Right lobe of liver (tissue), 6 donors: ENCODE data around the gene SMIM41. TPM values are rescaled to one million over a fixed set of nuclear protein-coding genes. Genes with fewer than 3 reads are reported as not detected.

Experiments used
- ATAC-seq, 4 donors: fragments of 200-7000 bp; cut with Tn5 transposase; one replicate each; pipeline ENCODE4 v1.9.1; 2020; ENCODE audit warnings: mild to moderate bottlenecking in 4 of 4, moderate library complexity in 4 of 4
- DNase-seq, 3 donors: peaks; one replicate each; pipeline ENCODE4 v3.0.0-alpha.2; 2020
- H3K27ac ChIP-seq, 3 donors: fragments of 200-600 bp; one replicate each; pipeline ENCODE4 v1.8.0; 2022
- H3K27me3 ChIP-seq, 2 donors: fragments of 200-600 bp; one replicate each; pipeline ENCODE4 v1.8.0; 2022
- H3K36me3 ChIP-seq, 4 donors: fragments of 200-600 bp; sonication (generic) in 1 of 4; one replicate each; pipeline versions ENCODE4 v1.5.1 to v1.8.0; 2017 to 2022; ENCODE audit warnings: control low read depth in 1 of 4
- H3K4me1 ChIP-seq, 4 donors: fragments of 200-600 bp; sonication (generic) in 1 of 4; one replicate each; pipeline versions ENCODE4 v1.5.1 to v1.8.0; 2017 to 2022; ENCODE audit warnings: control low read depth in 1 of 4
- H3K4me3 ChIP-seq, 3 donors: fragments of 200-600 bp; one replicate each; pipeline ENCODE4 v1.8.0; 2022
- H3K9me3 ChIP-seq, 4 donors: fragments of 200-600 bp; sonication (generic) in 1 of 4; one replicate each; pipeline versions ENCODE4 v1.5.1 to v1.8.0; 2017 to 2022; ENCODE audit warnings: control low read depth in 1 of 4
- CTCF ChIP-seq, 4 donors: fragments of 200-600 bp in 3 of 4; fragments of 450-650 bp in 1 of 4; IDR thresholded peaks; one replicate each; pipeline versions ENCODE4 v1.5.1 to v1.8.0; 2016 to 2022; ENCODE audit warnings: antibody characterized with exemption in 4 of 4, mild to moderate bottlenecking in 2 of 4
- POLR2A ChIP-seq: fragments of 450-650 bp; IDR thresholded peaks from one replicate; pipeline ENCODE4 v1.6.1; 2017; ENCODE audit warnings: antibody characterized with exemption, mild to moderate bottlenecking
- WGBS: methylation state at CpG from one replicate; pipeline ENCODE4 v1.1.6; 2018; ENCODE audit warnings: low coverage, low lambda C conversion rate; ENCODE audit not compliant: insufficient coverage; ENCODE audit errors: missing lambda C conversion rate; 5-methylcytosine and 5-hydroxymethylcytosine counted together
- intact Hi-C, 2 donors: fragments of 100-400 bp; cut with DNase I; formaldehyde crosslinking; loops; one replicate each; pipeline versions ENCODE4 v1.11.2 to v1.14.1; 2022
- total RNA-seq, 6 experiments: library from RNA; depleted of rRNA in 2 of 6; stranded (reverse); fragments of >200 nt in 2 of 6; fragmentation: NEBNext Ultra II Directional in 3 of 6; extraction: Animal tissue kit (Norgen Biotek cat#: 25700) in 3 of 6; gene quantifications; one replicate each; pipeline versions ENCODE4 v1.1.0 to v1.2.4, GENCODE V29; 2016 to 2023
- donor health status: DM: no; HTN: yes; CAD: no.
- donor health status: DM: no; HTN: no; CAD: no.
- donor health status: DM: no; HTN: no; CAD: no.
- donor health status: DM: no; HTN: yes; CAD: no.
- donor health status: DM: no; HTN: yes; CAD: no.

Gene SMIM41
- total RNA-seq, 6 experiments from 2014 or later = not detected

DNA sequence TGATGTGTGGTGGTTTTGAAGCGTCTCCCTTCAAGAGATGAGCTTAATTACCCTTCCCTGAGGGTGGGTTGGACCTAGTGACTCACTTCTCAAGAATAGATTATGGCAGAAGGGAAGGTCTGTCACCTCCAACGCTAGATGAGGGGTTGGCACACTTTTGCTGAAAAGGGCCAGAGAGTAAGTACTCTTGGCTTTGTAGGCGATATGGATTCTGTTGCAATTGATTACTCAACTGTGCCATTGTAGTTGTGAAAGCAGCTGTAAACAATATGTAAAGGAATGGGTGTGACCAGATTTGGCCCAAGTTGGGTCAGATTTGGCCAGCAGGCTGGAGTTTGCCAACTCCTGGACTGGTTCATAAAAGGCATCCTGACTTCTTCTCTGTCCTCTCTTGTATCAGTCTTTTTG lies 53.3 kb downstream of the SMIM41 start:
- intact Hi-C loops = no loop called here
- Histone ChIP-seq H3K27me3 (no peaks in the 10 kb centered on the region), H3K36me3 (no peaks in the 10 kb centered on the region), H3K4me1 (no peaks in the 10 kb centered on the region), H3K4me3 (no peak overlapping the region), H3K9me3 (no peaks in the 10 kb centered on the region), H3K27ac (no peak overlapping the region)
- DNase-seq = no peak
- TF ChIP-seq POLR2A = no peak
- no peak for TF ChIP-seq CTCF (IDR thresholded peaks at IDR 0.05)
- no peak for ATAC-seq
- WGBS = 59% methylated on average over 3 of the region's 3 CpGs

- Histone ChIP-seq H3K4me1 (no peaks in the 10 kb centered on the region), H3K27me3 (no peaks in the 10 kb centered on the region), H3K27ac (no peak overlapping the region), H3K4me3 (no peak overlapping the region), H3K9me3 (no peaks in the 10 kb centered on the region), H3K36me3 (no peaks in the 10 kb centered on the region)
- intact Hi-C loops = no loop called here
- TF ChIP-seq CTCF (IDR thresholded peaks at IDR 0.05) (no peak), POLR2A (no peak)
- ATAC-seq (no peak), DNase-seq (peak in 1 of 3 donors; percentile 39)
- WGBS = 60% methylated on average over 1 of the region's 5 CpGs
Observed at GRCh38 chr12:52137746-52138145, 58.2 kb downstream of the SMIM41 start.

GRCh38 chr12:52139147-52139546 lies 59.6 kb downstream of the SMIM41 start:
- Histone ChIP-seq H3K9me3 (no peaks in the 10 kb centered on the region), H3K4me1 (no peaks in the 10 kb centered on the region), H3K36me3 (no peaks in the 10 kb centered on the region), H3K27me3 (no peaks in the 10 kb centered on the region), H3K27ac (no peak overlapping the region), H3K4me3 (no peak overlapping the region)
- no peak for ATAC-seq
- intact Hi-C loops = no loop called here
- TF ChIP-seq POLR2A (no peak), CTCF (IDR thresholded peaks at IDR 0.05) (no peak)
- 80% methylated on average over 8 of the region's 13 CpGs for WGBS
- no peak for DNase-seq

DNA sequence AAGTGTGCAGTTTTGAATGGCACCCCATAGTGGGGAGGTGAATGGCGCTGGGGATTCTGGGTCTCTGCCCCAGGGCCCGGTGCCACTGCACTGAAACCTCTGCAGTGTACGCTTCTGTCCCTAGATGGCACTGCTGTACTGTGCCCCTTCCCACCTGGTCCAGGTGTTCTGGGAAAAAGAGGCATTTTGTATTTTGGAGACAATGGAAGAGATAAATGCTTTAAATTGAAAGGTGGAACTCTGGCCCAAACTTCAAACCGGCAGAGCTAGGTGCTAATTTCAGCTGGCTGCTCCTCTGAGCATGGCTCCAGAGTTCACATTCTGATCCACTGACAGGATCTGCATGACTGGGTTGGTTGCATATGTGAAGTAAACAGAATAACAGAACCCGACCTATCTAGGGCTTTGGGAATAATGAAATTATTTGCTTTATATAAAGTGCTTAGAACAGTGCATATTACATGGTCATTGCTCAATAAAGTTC lies 60.1 kb downstream of the SMIM41 start:
- Histone ChIP-seq H3K27me3 (no peaks in the 10 kb centered on the region), H3K9me3 (no peaks in the 10 kb centered on the region), H3K36me3 (no peaks in the 10 kb centered on the region), H3K4me1 (no peaks in the 10 kb centered on the region), H3K4me3 (no peak overlapping the region), H3K27ac (no peak overlapping the region)
- peak in 1 of 3 donors; percentile 48 for DNase-seq
- TF ChIP-seq CTCF (IDR thresholded peaks at IDR 0.05) (peak; percentile 48 to 75 (median 68)), POLR2A (no peak)
- ATAC-seq = peak; percentile 81 to 89 (median 88)
- 7% methylated on average over 4 of the region's 5 CpGs for WGBS
- intact Hi-C loops = no loop called here

DNA sequence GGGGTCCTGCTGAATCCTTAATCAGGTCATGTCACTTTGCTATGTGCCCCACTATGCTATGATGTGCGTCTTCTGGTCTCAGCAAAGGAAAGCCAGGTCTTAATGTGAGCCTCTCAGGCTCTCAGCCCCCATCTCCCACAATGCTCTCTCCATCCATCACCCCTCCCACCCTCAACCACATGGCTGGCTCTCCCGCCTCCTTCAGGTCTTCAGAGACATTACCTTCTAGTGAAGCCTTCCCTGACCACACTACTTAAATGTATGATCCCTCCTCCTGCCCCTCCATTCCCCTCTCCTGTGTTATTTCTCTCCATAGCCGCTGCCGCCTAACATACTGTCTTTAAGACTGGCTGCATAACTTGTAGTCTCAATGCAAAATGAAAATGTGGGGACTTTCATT lies 61.8 kb downstream of the SMIM41 start:
- no peak overlapping the region for H3K27ac ChIP-seq
- DNase-seq (peak in 1 of 3 donors; percentile 24), ATAC-seq (no peak)
- H3K4me1 ChIP-seq = no peaks in the 10 kb centered on the region
- intact Hi-C loops = no loop called here
- H3K36me3 ChIP-seq = no peaks in the 10 kb centered on the region
- no peaks in the 10 kb centered on the region for H3K9me3 ChIP-seq
- H3K4me3 ChIP-seq = no peak overlapping the region
- TF ChIP-seq CTCF (IDR thresholded peaks at IDR 0.05) (no peak), POLR2A (no peak)
- no peaks in the 10 kb centered on the region for H3K27me3 ChIP-seq
- 88% methylated on average over 4 of the region's 4 CpGs for WGBS
